ENCODE data around the gene SYNPR. TPM values are rescaled to one million over a fixed set of nuclear protein-coding genes. Genes with fewer than 3 reads are reported as not detected.

SYNPR gene
- total RNA-seq, 4 donors from 2014 or later: not detected

DNA sequence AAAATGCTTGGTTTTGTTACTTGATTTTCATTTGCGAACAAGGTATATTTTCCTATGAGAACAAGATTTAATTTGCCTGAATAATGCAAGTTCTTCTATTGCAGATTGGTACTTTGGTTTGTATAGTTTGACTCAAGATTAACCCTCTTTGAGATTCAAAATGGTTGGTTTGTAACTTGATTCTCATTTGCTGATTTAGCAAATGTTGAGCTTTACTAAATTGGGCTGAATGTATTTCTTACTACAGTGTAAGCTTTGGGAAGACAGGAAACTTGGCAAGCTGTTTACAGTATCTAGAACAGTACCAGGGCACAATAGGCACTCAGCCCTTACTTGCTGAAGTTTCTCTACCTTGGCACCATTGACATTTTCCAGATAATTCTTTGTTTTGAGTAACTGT is 3.7 kb upstream of the SYNPR start:
- Histone ChIP-seq H3K4me1 (no peaks in the 10 kb centered on the region), H3K27me3 (peaks cover 34% of the 10 kb centered on the region), H3K36me3 (no peaks in the 10 kb centered on the region), H3K4me3 (no peak overlapping the region), H3K9me3 (no peaks in the 10 kb centered on the region), H3K27ac (no peak overlapping the region)
- in situ Hi-C loops (cut with MboI; ENCODE audit: low pct_ligation_motif_present in 1 of 4, low pct_unique_long_range_greater_than_20kb in 1 of 4, low sequenced_read_pairs in 3 of 4) (no loop called here), intact Hi-C loops (cut with DNase I; ENCODE audit: low total_unique reads) (no loop called here)
- no peak for DNase-seq
- TF ChIP-seq POLR2AphosphoS5 (IDR thresholded peaks at IDR 0.05): no peak
- TF ChIP-seq POLR2A (IDR thresholded peaks at IDR 0.05): no peak
- TF ChIP-seq, protein P1, sequence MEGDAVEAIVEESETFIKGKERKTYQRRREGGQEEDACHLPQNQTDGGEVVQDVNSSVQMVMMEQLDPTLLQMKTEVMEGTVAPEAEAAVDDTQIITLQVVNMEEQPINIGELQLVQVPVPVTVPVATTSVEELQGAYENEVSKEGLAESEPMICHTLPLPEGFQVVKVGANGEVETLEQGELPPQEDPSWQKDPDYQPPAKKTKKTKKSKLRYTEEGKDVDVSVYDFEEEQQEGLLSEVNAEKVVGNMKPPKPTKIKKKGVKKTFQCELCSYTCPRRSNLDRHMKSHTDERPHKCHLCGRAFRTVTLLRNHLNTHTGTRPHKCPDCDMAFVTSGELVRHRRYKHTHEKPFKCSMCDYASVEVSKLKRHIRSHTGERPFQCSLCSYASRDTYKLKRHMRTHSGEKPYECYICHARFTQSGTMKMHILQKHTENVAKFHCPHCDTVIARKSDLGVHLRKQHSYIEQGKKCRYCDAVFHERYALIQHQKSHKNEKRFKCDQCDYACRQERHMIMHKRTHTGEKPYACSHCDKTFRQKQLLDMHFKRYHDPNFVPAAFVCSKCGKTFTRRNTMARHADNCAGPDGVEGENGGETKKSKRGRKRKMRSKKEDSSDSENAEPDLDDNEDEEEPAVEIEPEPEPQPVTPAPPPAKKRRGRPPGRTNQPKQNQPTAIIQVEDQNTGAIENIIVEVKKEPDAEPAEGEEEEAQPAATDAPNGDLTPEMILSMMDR (IDR thresholded peaks at IDR 0.05): no peak
- TF ChIP-seq EP300 (IDR thresholded peaks at IDR 0.05; ENCODE audit: low read depth): no peak
- WGBS, 2 donors (ENCODE audit: low coverage in 1 of 2): 80 to 94% methylated on average over 1 of the region's 1 CpG

DNA sequence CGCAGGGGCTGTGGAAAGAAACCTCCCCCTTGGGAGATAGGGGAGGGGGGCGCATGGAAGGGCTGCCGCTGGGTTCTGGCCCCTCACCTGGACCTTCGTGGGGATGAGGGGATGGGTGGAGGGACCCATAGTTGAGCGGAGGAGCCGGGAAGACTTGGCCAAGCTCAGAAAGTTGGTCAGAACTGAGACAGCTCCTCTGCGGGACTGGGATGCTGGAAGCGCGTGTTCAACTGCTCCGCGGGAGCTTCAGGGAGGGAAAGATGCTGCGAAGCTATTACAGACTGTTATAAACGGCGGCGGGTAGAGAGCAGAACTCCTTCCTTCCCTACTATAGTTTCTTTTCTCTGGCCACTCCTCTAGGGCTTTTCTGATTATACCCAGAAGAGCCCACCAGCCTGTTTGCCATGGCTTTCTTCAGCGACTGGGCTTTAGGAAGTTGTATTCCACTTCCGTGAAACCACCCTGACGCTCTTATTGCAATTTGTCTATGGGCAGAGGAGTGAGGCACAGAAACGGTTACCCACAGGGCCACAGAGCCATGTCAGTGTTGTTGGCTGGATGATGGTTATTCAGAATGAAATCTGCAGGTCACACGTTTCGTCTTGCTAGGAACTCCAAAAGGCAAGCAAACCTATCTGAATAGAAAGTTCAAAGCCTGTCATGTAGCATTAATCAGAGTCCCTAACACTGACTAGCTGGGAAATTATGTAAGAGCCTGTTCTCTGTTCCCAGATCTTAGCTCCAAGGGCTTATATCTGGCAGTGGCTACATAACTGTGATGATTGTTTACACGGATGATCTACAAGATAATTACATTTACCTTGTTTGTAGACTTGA is 1.1 kb downstream of the SYNPR start:
- no peak for DNase-seq
- intact Hi-C loops (cut with DNase I; ENCODE audit: low total_unique reads): no loop called here
- TF ChIP-seq, protein P1 (IDR thresholded peaks at IDR 0.05): no peak
- TF ChIP-seq EP300 (IDR thresholded peaks at IDR 0.05; ENCODE audit: low read depth) (no peak), POLR2A (IDR thresholded peaks at IDR 0.05) (no peak), POLR2AphosphoS5 (IDR thresholded peaks at IDR 0.05) (no peak)

DNA sequence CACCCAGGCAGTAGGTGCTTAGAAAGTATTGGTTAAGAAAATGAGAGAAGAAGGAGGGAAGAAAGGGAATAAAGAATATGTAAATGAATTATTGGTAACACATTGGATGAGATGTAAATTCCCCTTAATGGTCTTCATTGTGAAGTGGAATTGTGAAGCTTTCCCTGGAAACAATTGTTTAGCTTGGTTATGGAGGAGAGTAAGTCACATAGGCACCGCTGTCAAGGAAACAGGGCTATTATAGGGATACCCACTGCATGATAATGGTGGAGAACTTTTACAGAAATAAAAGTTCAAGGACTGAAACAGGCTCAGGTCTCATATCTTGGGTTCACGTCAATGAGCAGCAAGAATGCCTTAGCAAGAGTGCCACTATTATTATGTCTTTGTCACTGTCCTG is 9.5 kb downstream of the SYNPR start:
- H3K27ac ChIP-seq: no peak overlapping the region
- TF ChIP-seq EP300 (IDR thresholded peaks at IDR 0.05; ENCODE audit: low read depth) (no peak), POLR2A (IDR thresholded peaks at IDR 0.05) (no peak), POLR2AphosphoS5 (IDR thresholded peaks at IDR 0.05) (no peak)
- TF ChIP-seq, protein P1 (IDR thresholded peaks at IDR 0.05): no peak
- no peak overlapping the region for H3K4me3 ChIP-seq
- H3K27me3 ChIP-seq: no peaks in the 10 kb centered on the region
- H3K36me3 ChIP-seq: no peaks in the 10 kb centered on the region
- WGBS, 2 donors (ENCODE audit: low coverage in 1 of 2): 89 to 92% methylated on average over 2 of the region's 2 CpGs
- DNase-seq: no peak
- in situ Hi-C loops (cut with MboI; ENCODE audit: low pct_ligation_motif_present in 1 of 4, low pct_unique_long_range_greater_than_20kb in 1 of 4, low sequenced_read_pairs in 3 of 4): no loop called here
- H3K9me3 ChIP-seq: no peaks in the 10 kb centered on the region
- no peaks in the 10 kb centered on the region for H3K4me1 ChIP-seq
- intact Hi-C loops (cut with DNase I; ENCODE audit: low total_unique reads): no loop called here

More for the DNA sequence above, 1.1 kb downstream of the SYNPR start:
- H3K9me3 ChIP-seq: no peaks in the 10 kb centered on the region
- in situ Hi-C loops (cut with MboI; ENCODE audit: low pct_ligation_motif_present in 1 of 4, low pct_unique_long_range_greater_than_20kb in 1 of 4, low sequenced_read_pairs in 3 of 4): no loop called here
- no peaks in the 10 kb centered on the region for H3K36me3 ChIP-seq
- H3K4me1 ChIP-seq: no peaks in the 10 kb centered on the region
- H3K27me3 ChIP-seq: peaks cover 49% of the 10 kb centered on the region
- H3K27ac ChIP-seq: no peak overlapping the region
- no peak overlapping the region for H3K4me3 ChIP-seq
- WGBS, 2 donors (ENCODE audit: low coverage in 1 of 2): 13 to 19% methylated on average over 6 to 22 of the region's 22 CpGs

DNA sequence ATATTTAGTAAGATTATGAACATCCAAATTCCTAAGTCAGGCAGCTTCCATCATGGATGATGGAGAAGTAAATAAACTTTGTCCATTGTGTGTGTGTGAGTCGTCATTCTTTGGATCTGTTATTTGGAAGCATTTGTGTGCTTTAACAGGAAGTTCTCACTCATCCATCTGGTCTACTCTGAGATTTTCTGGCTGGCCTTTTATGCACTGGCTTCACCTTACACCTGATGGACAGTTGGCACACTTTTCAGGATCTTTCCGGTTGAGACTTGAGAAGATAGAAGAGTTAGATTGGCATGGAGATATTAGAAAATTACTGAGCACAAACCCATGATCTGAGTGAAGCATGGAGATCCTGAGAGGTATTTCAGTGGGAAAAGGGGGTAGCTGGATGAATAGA is 12.6 kb downstream of the SYNPR start:
- TF ChIP-seq EP300 (IDR thresholded peaks at IDR 0.05; ENCODE audit: low read depth) (no peak), POLR2AphosphoS5 (IDR thresholded peaks at IDR 0.05) (no peak), POLR2A (IDR thresholded peaks at IDR 0.05) (no peak)
- TF ChIP-seq, protein P1 (IDR thresholded peaks at IDR 0.05): no peak
- Histone ChIP-seq H3K9me3 (no peaks in the 10 kb centered on the region), H3K27ac (no peak overlapping the region), H3K27me3 (no peaks in the 10 kb centered on the region), H3K4me3 (no peak overlapping the region), H3K36me3 (no peaks in the 10 kb centered on the region), H3K4me1 (no peaks in the 10 kb centered on the region)
- WGBS, 2 donors (ENCODE audit: low coverage in 1 of 2): 59 to 100% methylated on average over 1 to 2 of the region's 2 CpGs
- in situ Hi-C loops (cut with MboI; ENCODE audit: low pct_ligation_motif_present in 1 of 4, low pct_unique_long_range_greater_than_20kb in 1 of 4, low sequenced_read_pairs in 3 of 4) (no loop called here), intact Hi-C loops (cut with DNase I; ENCODE audit: low total_unique reads) (no loop called here)
- DNase-seq: no peak
